Measurements from ENCODE around the gene PIK3CB.

The PIK3CB gene

DNA sequence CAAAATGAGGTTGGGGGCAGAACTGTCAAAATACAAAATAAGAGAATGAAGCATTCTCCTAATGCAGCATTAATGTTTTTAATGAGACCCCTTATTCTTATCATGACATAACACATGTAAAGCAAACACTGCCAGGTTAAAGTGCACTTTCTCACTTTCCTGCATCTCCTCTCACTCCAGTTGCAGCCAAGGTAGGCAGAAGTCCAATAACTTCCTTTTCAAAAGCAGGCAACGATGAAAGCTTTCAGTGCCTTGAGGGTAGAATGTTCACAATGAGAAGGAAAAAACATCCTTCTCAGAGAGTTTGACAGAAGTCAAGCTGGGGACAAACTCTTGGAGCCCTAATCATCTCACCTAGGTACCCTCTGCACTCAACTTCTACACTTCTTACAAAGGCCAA lies 166.6 kb downstream of the PIK3CB start:
- TF ChIP-seq, protein P1, sequence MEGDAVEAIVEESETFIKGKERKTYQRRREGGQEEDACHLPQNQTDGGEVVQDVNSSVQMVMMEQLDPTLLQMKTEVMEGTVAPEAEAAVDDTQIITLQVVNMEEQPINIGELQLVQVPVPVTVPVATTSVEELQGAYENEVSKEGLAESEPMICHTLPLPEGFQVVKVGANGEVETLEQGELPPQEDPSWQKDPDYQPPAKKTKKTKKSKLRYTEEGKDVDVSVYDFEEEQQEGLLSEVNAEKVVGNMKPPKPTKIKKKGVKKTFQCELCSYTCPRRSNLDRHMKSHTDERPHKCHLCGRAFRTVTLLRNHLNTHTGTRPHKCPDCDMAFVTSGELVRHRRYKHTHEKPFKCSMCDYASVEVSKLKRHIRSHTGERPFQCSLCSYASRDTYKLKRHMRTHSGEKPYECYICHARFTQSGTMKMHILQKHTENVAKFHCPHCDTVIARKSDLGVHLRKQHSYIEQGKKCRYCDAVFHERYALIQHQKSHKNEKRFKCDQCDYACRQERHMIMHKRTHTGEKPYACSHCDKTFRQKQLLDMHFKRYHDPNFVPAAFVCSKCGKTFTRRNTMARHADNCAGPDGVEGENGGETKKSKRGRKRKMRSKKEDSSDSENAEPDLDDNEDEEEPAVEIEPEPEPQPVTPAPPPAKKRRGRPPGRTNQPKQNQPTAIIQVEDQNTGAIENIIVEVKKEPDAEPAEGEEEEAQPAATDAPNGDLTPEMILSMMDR (IDR thresholded peaks at IDR 0.05; ENCODE audit: low read depth, low read length, missing control alignments) = no peak
- H3K4me3 ChIP-seq (replicated peaks; ENCODE audit: low read depth, low read length) = no peak overlapping the region
- no peak for DNase-seq (ENCODE audit: extremely low read depth, low read depth)

DNA sequence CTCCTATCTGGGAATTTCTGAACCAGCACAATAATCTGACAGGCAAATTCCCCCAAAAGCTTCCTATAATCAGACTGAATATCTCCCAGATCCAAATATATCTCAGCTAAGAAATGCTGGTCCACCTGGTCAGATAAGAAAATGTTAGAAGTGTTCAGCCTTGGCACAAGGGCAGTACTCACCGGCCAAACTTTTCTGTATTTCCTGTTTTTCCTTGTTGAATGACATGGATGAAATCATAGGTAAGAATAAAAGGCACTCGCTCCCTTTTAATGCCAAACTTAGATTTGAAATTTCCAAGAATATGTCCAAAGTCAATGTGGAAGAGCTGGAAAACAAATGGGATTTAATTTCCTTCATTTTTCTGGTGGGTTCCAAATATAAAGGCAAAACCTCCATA lies 177.2 kb downstream of the PIK3CB start:
- H3K4me3 ChIP-seq (replicated peaks; ENCODE audit: low read depth, low read length) = no peak overlapping the region
- no peak for DNase-seq (ENCODE audit: extremely low read depth, low read depth)
- TF ChIP-seq, protein P1 (IDR thresholded peaks at IDR 0.05; ENCODE audit: low read depth, low read length, missing control alignments) = no peak

DNA sequence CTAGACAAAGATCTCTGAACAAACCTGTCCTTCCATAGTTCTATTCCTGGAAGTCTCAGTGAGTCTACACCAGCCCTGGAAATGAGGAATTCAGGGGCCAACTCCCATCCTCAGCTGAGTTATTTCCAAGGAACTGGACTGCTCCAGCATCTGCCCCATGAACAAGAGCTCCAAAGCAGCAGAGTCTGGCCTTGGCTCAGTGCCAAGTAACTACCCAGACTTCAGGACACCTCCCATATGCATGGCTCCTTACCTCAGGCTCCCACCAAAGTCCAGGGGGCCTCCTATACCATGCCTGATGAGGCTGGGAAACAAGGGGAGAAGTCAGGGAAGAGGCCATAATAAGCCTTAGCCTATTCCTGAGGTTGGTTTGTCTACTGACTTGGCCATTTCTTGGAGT lies 181.2 kb downstream of the PIK3CB start:
- no peak overlapping the region for H3K4me3 ChIP-seq (replicated peaks; ENCODE audit: low read depth, low read length)
- TF ChIP-seq, protein P1 (IDR thresholded peaks at IDR 0.05; ENCODE audit: low read depth, low read length, missing control alignments) = no peak
- DNase-seq (ENCODE audit: extremely low read depth, low read depth) = no peak

DNA sequence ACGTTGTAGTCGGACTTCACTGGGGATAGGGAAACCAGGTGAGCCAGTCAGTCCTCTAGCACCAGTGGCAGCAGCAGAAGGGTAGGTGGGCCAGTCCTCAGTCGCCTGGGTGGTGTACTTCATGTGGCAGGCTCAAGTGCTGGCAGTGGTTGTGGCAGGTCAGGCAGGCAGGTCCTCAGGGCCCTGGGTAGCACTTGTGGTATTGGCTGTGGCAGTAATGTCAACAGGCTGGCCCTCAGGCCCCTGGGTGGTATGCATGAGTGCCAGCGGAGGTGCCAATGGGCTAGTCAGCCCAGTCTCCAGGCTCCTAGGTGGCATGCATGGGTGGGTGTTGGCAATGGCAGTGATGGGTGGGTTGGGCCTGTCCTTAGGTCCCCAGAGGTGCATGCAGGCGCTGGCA lies 185.6 kb downstream of the PIK3CB start:
- DNase-seq (ENCODE audit: extremely low read depth, low read depth) = no peak
- H3K4me3 ChIP-seq (replicated peaks; ENCODE audit: low read depth, low read length) = no peak overlapping the region
- TF ChIP-seq, protein P1 (IDR thresholded peaks at IDR 0.05; ENCODE audit: low read depth, low read length, missing control alignments) = no peak

DNA sequence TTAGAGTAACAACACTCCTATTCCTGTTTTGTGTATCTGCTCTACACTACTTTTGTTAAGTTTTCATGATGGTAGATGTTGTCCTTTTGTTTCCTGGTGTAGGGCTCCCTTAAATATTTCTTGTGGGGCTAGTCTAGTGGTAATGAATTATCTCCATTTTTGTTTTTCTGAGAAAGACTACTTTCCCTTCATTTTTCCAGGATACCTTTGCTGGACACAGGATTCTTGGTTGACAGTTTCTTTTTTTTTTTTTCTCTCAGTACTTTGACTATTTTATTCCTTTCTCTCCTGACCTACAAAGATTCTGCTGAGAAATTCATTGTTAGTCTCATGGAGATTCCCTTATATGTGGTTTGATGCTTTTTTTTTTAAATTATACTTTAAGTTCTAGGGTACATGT lies 188.2 kb downstream of the PIK3CB start:
- no peak overlapping the region for H3K4me3 ChIP-seq (replicated peaks; ENCODE audit: low read depth, low read length)
- no peak for DNase-seq (ENCODE audit: extremely low read depth, low read depth)
- TF ChIP-seq, protein P1 (IDR thresholded peaks at IDR 0.05; ENCODE audit: low read depth, low read length, missing control alignments) = no peak

DNA sequence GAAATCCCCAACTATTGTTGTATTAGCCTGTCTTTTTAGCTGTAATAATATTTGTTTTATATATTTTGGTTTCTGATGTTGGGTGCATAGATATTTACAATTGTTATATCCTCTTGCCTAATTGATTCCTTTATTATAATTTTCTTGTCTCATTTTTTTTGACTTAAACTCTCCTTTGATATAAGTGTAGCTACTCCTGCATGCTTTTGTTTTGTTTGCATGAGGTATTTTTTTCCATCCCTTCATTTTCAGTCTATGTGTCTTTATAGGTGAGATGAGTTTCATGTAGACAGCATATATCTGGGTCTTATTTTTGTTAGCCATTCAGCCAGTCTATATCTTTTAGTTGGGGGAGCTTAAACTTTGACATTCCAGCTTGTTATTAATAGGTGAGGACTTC lies 188.7 kb downstream of the PIK3CB start:
- no peak overlapping the region for H3K4me3 ChIP-seq (replicated peaks; ENCODE audit: low read depth, low read length)
- DNase-seq (ENCODE audit: extremely low read depth, low read depth) = no peak
- TF ChIP-seq, protein P1 (IDR thresholded peaks at IDR 0.05; ENCODE audit: low read depth, low read length, missing control alignments) = no peak

DNA sequence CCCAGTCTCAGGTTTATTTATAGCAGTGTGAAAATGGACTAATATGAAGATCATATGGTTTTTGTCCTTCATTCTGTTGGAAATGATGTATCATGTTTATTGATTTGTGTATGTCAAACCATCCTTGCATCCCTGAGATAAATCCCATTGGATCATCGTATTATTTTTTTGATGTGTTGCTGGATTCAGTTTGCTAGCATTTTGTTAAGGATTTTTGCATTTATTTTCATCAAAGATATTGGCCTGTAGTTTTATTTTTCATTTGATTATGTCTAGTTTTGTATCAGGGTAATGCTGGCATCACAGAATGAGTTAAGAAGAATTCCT lies 191.8 kb downstream of the PIK3CB start:
- TF ChIP-seq, protein P1 (IDR thresholded peaks at IDR 0.05; ENCODE audit: low read depth, low read length, missing control alignments) = no peak
- H3K4me3 ChIP-seq (replicated peaks; ENCODE audit: low read depth, low read length) = no peak overlapping the region
- DNase-seq (ENCODE audit: extremely low read depth, low read depth) = no peak

Measured in HFF-Myc (cell line).